ENCODE measurements around the gene IQCE. TPM values are rescaled to one million over a fixed set of nuclear protein-coding genes. Genes with fewer than 3 reads are reported as not detected.

Gene IQCE, protein sequence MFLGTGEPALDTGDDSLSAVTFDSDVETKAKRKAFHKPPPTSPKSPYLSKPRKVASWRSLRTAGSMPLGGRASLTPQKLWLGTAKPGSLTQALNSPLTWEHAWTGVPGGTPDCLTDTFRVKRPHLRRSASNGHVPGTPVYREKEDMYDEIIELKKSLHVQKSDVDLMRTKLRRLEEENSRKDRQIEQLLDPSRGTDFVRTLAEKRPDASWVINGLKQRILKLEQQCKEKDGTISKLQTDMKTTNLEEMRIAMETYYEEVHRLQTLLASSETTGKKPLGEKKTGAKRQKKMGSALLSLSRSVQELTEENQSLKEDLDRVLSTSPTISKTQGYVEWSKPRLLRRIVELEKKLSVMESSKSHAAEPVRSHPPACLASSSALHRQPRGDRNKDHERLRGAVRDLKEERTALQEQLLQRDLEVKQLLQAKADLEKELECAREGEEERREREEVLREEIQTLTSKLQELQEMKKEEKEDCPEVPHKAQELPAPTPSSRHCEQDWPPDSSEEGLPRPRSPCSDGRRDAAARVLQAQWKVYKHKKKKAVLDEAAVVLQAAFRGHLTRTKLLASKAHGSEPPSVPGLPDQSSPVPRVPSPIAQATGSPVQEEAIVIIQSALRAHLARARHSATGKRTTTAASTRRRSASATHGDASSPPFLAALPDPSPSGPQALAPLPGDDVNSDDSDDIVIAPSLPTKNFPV
- total RNA-seq (10 to 100 TPM in 4 of 10 donors, 1 to 10 TPM in 6; 7.8 to 13.8 (median 9.4) TPM), polyA plus RNA-seq (1 to 10 TPM; 4.2 to 5.0 TPM)
- long read RNA-seq, donor 1, full-length matches to known transcripts: 2 of 19 reads
- long read RNA-seq, donor 1, partial matches to known transcripts: 5 of 19 reads
- long read RNA-seq, donor 1, other reads (novel, unspliced or antisense): 12 of 19 reads
- long read RNA-seq, donor 2, full-length matches to known transcripts: 3 of 8 reads
- long read RNA-seq, donor 2, partial matches to known transcripts: 1 of 8 reads
- long read RNA-seq, donor 2, other reads (novel, unspliced or antisense): 4 of 8 reads
- long read RNA-seq, donor 3, partial matches to known transcripts: 6 of 9 reads
- long read RNA-seq, donor 3, other reads (novel, unspliced or antisense): 3 of 9 reads

DNA sequence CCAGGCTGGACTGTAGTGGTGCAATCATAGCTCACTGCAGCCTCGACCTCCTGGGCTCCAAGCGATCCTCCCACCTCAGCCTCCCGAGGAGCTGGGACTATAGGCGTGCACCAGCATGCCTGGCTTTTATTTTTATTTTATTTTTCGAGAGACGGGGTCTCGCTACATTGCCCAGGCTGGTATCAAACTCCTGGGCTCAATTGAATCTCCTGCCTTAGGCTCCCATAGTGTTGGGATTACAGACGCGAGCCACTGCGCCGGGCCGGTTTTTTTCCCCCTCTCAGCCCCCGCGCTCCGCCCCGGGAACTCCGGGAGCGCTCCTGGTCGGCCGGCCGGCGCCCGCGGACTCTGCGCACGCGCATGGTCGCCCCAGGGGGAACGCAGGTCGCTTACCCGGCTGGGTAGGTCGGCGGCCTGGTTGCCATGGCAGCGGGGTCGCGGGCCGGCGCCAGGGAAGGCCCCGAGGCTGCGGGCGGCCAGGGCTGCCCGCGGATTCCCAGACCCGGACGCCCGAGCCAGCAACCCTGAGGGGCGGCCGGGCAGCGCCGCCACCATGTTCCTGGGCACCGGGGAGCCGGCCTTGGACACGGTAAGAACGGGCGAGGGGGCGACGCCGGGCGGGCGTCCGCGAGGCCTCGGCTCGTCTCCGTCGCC is at the start of gene IQCE:
TSS of gene IQCE (plus strand) at position 351 of the 654 bp plus-strand sequence. CDS start at position 554, 203 bp downstream.
- intact Hi-C loops (cut with DNase I): loop anchor here in 5 of 10 donors (5.0 to 10.0 kb wide), 4 partner anchors 36 to 84 kb away; partner anchors contain the start of gene GRIFIN (in 5 of the 5)
- peak; percentile 62 to 82 (median 73) for ATAC-seq
- Histone ChIP-seq H3K27me3 (no peaks in the 10 kb centered on the region), H3K9me3 (no peaks in the 10 kb centered on the region), H3K4me1 (peaks cover 0 to 45% (median 32%) of the 10 kb centered on the region in 9 donors), H3K36me3 (peaks cover 0 to 4% (median 0%) of the 10 kb centered on the region in 9 donors), H3K27ac (peak within 1 kb of the TSS in 9 of 10 donors; percentile 12 to 83 (median 54)), H3K4me3 (peak within 1 kb of the TSS; percentile 67 to 97 (median 90))
- TF ChIP-seq, protein P1, sequence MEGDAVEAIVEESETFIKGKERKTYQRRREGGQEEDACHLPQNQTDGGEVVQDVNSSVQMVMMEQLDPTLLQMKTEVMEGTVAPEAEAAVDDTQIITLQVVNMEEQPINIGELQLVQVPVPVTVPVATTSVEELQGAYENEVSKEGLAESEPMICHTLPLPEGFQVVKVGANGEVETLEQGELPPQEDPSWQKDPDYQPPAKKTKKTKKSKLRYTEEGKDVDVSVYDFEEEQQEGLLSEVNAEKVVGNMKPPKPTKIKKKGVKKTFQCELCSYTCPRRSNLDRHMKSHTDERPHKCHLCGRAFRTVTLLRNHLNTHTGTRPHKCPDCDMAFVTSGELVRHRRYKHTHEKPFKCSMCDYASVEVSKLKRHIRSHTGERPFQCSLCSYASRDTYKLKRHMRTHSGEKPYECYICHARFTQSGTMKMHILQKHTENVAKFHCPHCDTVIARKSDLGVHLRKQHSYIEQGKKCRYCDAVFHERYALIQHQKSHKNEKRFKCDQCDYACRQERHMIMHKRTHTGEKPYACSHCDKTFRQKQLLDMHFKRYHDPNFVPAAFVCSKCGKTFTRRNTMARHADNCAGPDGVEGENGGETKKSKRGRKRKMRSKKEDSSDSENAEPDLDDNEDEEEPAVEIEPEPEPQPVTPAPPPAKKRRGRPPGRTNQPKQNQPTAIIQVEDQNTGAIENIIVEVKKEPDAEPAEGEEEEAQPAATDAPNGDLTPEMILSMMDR (IDR thresholded peaks at IDR 0.05): no peak
- DNase-seq: peak; percentile 92 to 98
- 2 to 3% methylated on average over 55 to 66 of the region's 66 CpGs for WGBS, 2 donors

DNA sequence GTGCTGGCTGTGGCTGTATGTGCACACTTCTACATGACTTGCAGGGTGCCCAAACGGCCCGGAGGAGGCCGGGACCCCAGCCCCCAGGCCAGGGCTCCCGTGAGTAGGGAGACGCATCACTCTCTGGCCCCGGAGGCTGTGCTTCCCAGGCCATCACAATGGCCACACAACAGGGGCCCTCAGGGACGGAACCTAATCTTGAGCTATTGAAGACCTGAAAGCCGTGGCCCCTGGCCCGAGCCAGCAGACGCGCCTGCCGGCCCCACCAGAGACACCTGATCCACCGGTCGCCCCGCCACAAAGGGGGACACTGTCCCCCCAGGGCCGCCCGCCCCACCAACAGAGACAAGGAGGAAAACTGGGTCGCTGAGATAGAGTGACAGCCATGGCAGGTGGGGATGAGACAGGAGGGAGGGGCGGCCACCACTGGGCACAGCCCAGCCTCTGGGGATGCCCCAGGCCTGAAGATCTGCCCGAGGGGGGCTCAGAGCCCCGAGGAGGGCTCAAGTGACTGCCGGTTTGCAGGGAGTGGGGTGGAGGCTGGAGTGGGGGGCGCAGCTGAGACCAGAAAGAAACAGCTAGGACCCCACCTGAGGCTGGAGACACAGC is 49.4 kb upstream of the IQCE start:
- Histone ChIP-seq H3K36me3 (no peaks in the 10 kb centered on the region), H3K27me3 (peaks cover 0 to 5% (median 0%) of the 10 kb centered on the region in 7 donors), H3K27ac (peak overlapping the region in 6 of 10 donors; percentile 5 to 87 (median 68)), H3K9me3 (no peaks in the 10 kb centered on the region), H3K4me1 (peaks cover 25 to 63% (median 55%) of the 10 kb centered on the region in 9 donors), H3K4me3 (peak overlapping the region in 1 of 10 donors; percentile 14)
- DNase-seq: no peak
- 81 to 83% methylated on average over 19 to 23 of the region's 23 CpGs for WGBS, 2 donors
- TF ChIP-seq, protein P1 (IDR thresholded peaks at IDR 0.05): no peak
- intact Hi-C loops (cut with DNase I): no loop called here
- no peak for ATAC-seq

DNA sequence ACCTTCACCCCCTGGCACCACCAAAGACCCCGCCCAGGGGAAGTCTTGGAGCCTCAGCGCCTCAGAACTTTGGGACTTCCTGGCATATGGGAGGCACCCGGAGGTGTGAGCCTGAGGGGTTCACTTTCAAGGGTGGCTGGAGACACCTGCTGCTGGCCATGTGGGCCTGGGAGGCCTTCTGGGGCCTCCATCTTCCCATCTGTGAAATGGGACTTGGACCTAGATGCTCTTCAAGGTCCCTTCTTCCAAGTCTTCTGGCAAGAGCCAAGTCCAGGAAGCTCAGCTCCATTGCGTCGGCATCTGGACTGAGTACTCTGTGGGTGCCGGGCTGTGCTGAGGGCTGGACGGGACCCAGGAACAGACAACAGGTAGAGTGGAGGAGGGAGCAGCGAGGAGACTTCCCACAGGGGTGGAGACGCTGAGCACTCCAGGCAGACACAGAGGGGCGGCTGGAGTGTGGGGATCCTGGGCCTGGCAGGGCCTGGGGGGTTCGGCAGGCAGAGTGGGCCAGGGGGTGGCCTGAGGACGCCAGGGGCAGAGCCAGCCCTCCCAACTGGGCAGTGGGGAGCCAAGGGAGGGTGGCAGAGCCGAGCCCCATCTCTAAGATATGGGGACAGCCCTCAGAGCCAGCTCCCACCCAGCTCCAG is 48.5 kb upstream of the IQCE start:
- intact Hi-C loops (cut with DNase I): no loop called here
- no peak for DNase-seq
- peaks cover 0 to 5% (median 0%) of the 10 kb centered on the region in 7 donors for H3K27me3 ChIP-seq
- no peaks in the 10 kb centered on the region for H3K9me3 ChIP-seq
- WGBS, 2 donors: 87 to 92% methylated on average over 13 of the region's 13 CpGs
- peaks cover 25 to 63% (median 55%) of the 10 kb centered on the region in 9 donors for H3K4me1 ChIP-seq
- ATAC-seq: no peak
- H3K27ac ChIP-seq: peak overlapping the region in 5 of 10 donors; percentile 58 to 87 (median 62)
- H3K36me3 ChIP-seq: no peaks in the 10 kb centered on the region
- TF ChIP-seq, protein P1 (IDR thresholded peaks at IDR 0.05): no peak
- no peak overlapping the region for H3K4me3 ChIP-seq
